ENCODE data around the gene HESX1.

DNA sequence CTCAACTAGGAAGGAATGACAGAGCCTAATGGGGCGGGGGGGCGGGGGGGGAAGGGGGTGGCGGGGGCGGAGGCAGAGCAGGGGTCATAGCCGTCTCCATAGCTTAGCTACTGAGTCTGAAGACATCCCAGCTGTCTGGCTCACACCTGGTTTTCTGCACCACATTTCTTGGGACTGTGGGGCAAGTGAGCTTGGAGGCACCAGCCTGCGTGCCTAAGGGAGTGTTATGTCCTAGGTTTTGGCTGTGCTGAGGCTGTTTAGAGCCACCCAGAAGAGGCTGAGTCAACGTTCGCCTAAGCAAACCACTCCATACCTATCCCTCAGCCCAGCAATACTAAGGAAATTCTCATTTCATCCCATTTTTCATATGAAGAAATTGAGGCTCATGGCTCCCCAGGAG, 36.0 kb downstream of the HESX1 start:
- TF ChIP-seq, protein P1, sequence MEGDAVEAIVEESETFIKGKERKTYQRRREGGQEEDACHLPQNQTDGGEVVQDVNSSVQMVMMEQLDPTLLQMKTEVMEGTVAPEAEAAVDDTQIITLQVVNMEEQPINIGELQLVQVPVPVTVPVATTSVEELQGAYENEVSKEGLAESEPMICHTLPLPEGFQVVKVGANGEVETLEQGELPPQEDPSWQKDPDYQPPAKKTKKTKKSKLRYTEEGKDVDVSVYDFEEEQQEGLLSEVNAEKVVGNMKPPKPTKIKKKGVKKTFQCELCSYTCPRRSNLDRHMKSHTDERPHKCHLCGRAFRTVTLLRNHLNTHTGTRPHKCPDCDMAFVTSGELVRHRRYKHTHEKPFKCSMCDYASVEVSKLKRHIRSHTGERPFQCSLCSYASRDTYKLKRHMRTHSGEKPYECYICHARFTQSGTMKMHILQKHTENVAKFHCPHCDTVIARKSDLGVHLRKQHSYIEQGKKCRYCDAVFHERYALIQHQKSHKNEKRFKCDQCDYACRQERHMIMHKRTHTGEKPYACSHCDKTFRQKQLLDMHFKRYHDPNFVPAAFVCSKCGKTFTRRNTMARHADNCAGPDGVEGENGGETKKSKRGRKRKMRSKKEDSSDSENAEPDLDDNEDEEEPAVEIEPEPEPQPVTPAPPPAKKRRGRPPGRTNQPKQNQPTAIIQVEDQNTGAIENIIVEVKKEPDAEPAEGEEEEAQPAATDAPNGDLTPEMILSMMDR (IDR thresholded peaks at IDR 0.05): no peak
- TF ChIP-seq POLR2A (IDR thresholded peaks at IDR 0.05): no peak

Measured in heart left ventricle (tissue), 13 donors.